ENCODE results near the gene MACROD2. TPM values are rescaled to one million over a fixed set of nuclear protein-coding genes. Genes with fewer than 3 reads are reported as not detected.

MACROD2 gene
- total RNA-seq, 1 experiment from 2014 or later, result 1.6 TPM

DNA sequence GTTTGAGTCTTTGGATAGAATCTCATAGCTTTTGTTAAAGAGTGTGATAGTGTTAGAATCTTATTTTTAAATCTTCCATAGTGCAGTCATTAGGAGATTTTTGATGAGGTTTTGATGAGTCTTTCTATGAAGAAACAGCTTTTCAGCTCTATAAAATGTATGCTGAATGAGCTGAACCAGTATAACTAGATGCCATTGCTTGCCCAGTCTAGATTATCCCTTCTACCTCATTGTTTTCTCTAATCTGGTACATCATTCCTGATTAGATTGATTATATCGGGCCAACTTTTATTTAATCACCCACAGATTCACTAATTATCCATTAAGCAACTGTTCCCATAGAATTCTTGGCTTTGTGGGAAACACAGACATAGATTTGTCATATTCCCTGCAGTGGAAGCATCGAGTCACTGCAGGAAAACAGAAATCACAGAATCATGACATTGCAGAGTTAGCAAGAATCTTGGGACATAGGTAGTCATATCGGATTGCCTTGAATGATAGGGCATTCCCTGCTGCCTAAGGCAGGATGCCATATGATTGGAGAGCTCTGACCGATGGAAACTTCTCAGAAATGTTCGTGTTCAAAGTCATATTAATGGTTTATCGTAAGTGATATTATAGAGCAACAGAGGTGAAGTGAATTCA, 1224.8 kb downstream of the MACROD2 start:
- no peak overlapping the region for H3K23ac ChIP-seq (ENCODE audit: insufficient read length, low read depth, low read length)
- H3K4ac ChIP-seq (ENCODE audit: low read depth, low read length), result no peak overlapping the region
- Mint-ChIP-seq H3K27ac (peak overlapping the region in 2 of 3 experiments; percentile 50 to 65; a peak in 4 of 7 replicates), H3K4me1 (peaks cover 33 to 35% of the 10 kb centered on the region in 2 experiments), H3K9me3 (no peaks in the 10 kb centered on the region; a peak in 1 of 5 replicates), H3K4me3 (no peak overlapping the region), H3K27me3 (ENCODE audit: low read depth) (no peaks in the 10 kb centered on the region), H3K36me3 (ENCODE audit: insufficient read depth in 1 of 3, low read depth in 3 of 3) (no peaks in the 10 kb centered on the region)
- no peaks in the 10 kb centered on the region for H3K79me1 ChIP-seq (ENCODE audit: insufficient read depth, low read depth, low read length, poor library complexity, severe bottlenecking)
- peaks cover 10% of the 10 kb centered on the region; the same call in 1 of the 2 replicates for H3K4me1 ChIP-seq (ENCODE audit: insufficient read depth, low read length)
- H3K9me3 ChIP-seq (ENCODE audit: control insufficient read depth, low read depth, low read length), result no peaks in the 10 kb centered on the region
- H3K27ac ChIP-seq (ENCODE audit: insufficient read length, low read depth, low read length), result no peak overlapping the region
- H3K18ac ChIP-seq (ENCODE audit: insufficient read length, low read depth, low read length), result no peak overlapping the region
- H4K5ac ChIP-seq (ENCODE audit: insufficient read length, low read depth, low read length), result no peak overlapping the region
- no peak overlapping the region for H3T11ph ChIP-seq (ENCODE audit: low read length)
- no peak overlapping the region for H3K14ac ChIP-seq (ENCODE audit: insufficient read depth, low read length)
- no peak overlapping the region for H4K91ac ChIP-seq (ENCODE audit: insufficient read length, low read depth, low read length)
- no peak overlapping the region for H2BK15ac ChIP-seq (ENCODE audit: low read depth, low read length)
- no peaks in the 10 kb centered on the region for H3K79me2 ChIP-seq (ENCODE audit: insufficient read depth, low read length)
- no peaks in the 10 kb centered on the region for H3K27me3 ChIP-seq (ENCODE audit: insufficient read depth, low read length)
- no peak overlapping the region for H2BK20ac ChIP-seq (ENCODE audit: low read depth, low read length, poor library complexity, severe bottlenecking)
- H2BK5ac ChIP-seq (ENCODE audit: insufficient read length, low read length), result no peak overlapping the region
- H4K8ac ChIP-seq (replicated peaks; ENCODE audit: insufficient read length, low read depth, low read length), result no peak overlapping the region
- no CpG with 5 or more reads among the region's 6 CpGs for WGBS (ENCODE audit: extremely low coverage, insufficient read length, low lambda C conversion rate)
- H2BK120ac ChIP-seq (ENCODE audit: low read depth, low read length, poor library complexity, severe bottlenecking), result no peak overlapping the region
- H4K20me1 ChIP-seq (ENCODE audit: control insufficient read depth, insufficient read depth, insufficient read length), result no peaks in the 10 kb centered on the region
- no peak overlapping the region for H2AK5ac ChIP-seq (ENCODE audit: insufficient read length, low read length)
- H2AFZ ChIP-seq (ENCODE audit: low read length), result no peak overlapping the region
- H3K56ac ChIP-seq (ENCODE audit: insufficient read length, low read depth, low read length), result no peak overlapping the region
- H3K4me2 ChIP-seq (ENCODE audit: insufficient read depth, insufficient read length, low read length), result no peak overlapping the region
- no peak for DNase-seq
- H3K9ac ChIP-seq (ENCODE audit: extremely low read depth, insufficient read length, low read length), result no peak overlapping the region
- TF ChIP-seq CTCF (conservative IDR thresholded peaks at IDR 0.05), result no peak
- no peaks in the 10 kb centered on the region for H3K23me2 ChIP-seq (ENCODE audit: insufficient read length, low read depth, low read length, poor library complexity, severe bottlenecking)
- no peak overlapping the region for H2BK12ac ChIP-seq (ENCODE audit: insufficient read length, low read depth, low read length)

Data from H9 (cell line).